ENCODE measurements around the gene CORIN.

CORIN gene

GRCh38 chr4:47798165-47798564 lies 39.7 kb downstream of the CORIN start:
- TF ChIP-seq CREB5 (CRISPR knock-in tag; IDR thresholded peaks at IDR 0.05; ENCODE audit: low read depth) = no peak
- TF ChIP-seq SNAI2 (CRISPR knock-in tag; IDR thresholded peaks at IDR 0.05) = no peak
- no peak for TF ChIP-seq ZFP30 (CRISPR knock-in tag; IDR thresholded peaks at IDR 0.05)
- TF ChIP-seq ZNF70 (CRISPR knock-in tag; IDR thresholded peaks at IDR 0.05) = no peak
- no peak for TF ChIP-seq TSHZ2 (CRISPR knock-in tag; IDR thresholded peaks at IDR 0.05)
- no peak for TF ChIP-seq TCF4 (CRISPR knock-in tag; IDR thresholded peaks at IDR 0.05; ENCODE audit: borderline replicate concordance)
- TF ChIP-seq ZFP3 (CRISPR knock-in tag; IDR thresholded peaks at IDR 0.05) = no peak
- TF ChIP-seq ESRRG (CRISPR knock-in tag; IDR thresholded peaks at IDR 0.05) = no peak
- TF ChIP-seq BACH2 (CRISPR knock-in tag; IDR thresholded peaks at IDR 0.05; ENCODE audit: borderline replicate concordance) = no peak
- TF ChIP-seq CSDC2 (CRISPR knock-in tag; IDR thresholded peaks at IDR 0.05) = no peak
- no peak for TF ChIP-seq TOX (CRISPR knock-in tag; IDR thresholded peaks at IDR 0.05; ENCODE audit: borderline replicate concordance)
- no peak for TF ChIP-seq POU6F1 (CRISPR knock-in tag; IDR thresholded peaks at IDR 0.05; ENCODE audit: borderline replicate concordance, low read depth)
- no peak for TF ChIP-seq ARNTL (CRISPR knock-in tag; IDR thresholded peaks at IDR 0.05; ENCODE audit: borderline replicate concordance, low read depth)
- TF ChIP-seq ZNF8 (CRISPR knock-in tag; IDR thresholded peaks at IDR 0.05) = no peak
- TF ChIP-seq PPARA (CRISPR knock-in tag; IDR thresholded peaks at IDR 0.05; ENCODE audit: borderline replicate concordance) = no peak
- no peak for ATAC-seq

- no peak for TF ChIP-seq RARB (CRISPR knock-in tag; IDR thresholded peaks at IDR 0.05)
- no peak for TF ChIP-seq PATZ1 (CRISPR knock-in tag; IDR thresholded peaks at IDR 0.05; ENCODE audit: borderline replicate concordance)
- no peak for TF ChIP-seq ARNTL (CRISPR knock-in tag; IDR thresholded peaks at IDR 0.05; ENCODE audit: borderline replicate concordance, low read depth)
- no peak for TF ChIP-seq GLIS3 (CRISPR knock-in tag; IDR thresholded peaks at IDR 0.05)
- TF ChIP-seq ZC3H10 (CRISPR knock-in tag; IDR thresholded peaks at IDR 0.05) = no peak
- TF ChIP-seq POU6F1 (CRISPR knock-in tag; IDR thresholded peaks at IDR 0.05; ENCODE audit: borderline replicate concordance, low read depth) = no peak
- TF ChIP-seq CSDC2 (CRISPR knock-in tag; IDR thresholded peaks at IDR 0.05) = no peak
- no peak for TF ChIP-seq ZFP30 (CRISPR knock-in tag; IDR thresholded peaks at IDR 0.05)
- TF ChIP-seq ESRRG (CRISPR knock-in tag; IDR thresholded peaks at IDR 0.05) = no peak
- TF ChIP-seq CREB5 (CRISPR knock-in tag; IDR thresholded peaks at IDR 0.05; ENCODE audit: low read depth) = no peak
- no peak for TF ChIP-seq OSR1 (CRISPR knock-in tag; IDR thresholded peaks at IDR 0.05)
- no peak for TF ChIP-seq SNAI2 (CRISPR knock-in tag; IDR thresholded peaks at IDR 0.05)
- TF ChIP-seq ISL1 (CRISPR knock-in tag; IDR thresholded peaks at IDR 0.05) = no peak
- TF ChIP-seq TSHZ2 (CRISPR knock-in tag; IDR thresholded peaks at IDR 0.05) = no peak
- no peak for TF ChIP-seq ZNF565 (CRISPR knock-in tag; conservative IDR thresholded peaks at IDR 0.05; ENCODE audit: low read depth)
- no peak for TF ChIP-seq TCF4 (CRISPR knock-in tag; IDR thresholded peaks at IDR 0.05; ENCODE audit: borderline replicate concordance)
- TF ChIP-seq PPARA (CRISPR knock-in tag; IDR thresholded peaks at IDR 0.05; ENCODE audit: borderline replicate concordance) = no peak
- no peak for ATAC-seq
These were observed 45.9 kb downstream of the CORIN start for GRCh38 chr4:47791965-47792364.

Measured in SK-N-SH treated with all-trans-retinoic acid at 6 μM for 48 hours (cell line).